Activated T-cell treated with anti-CD3 and anti-CD28 coated beads for 24 hours (primary cell): Measurements from ENCODE around the gene ZCCHC17.

Experiments used
- DNase-seq: peaks from one replicate; pipeline ENCODE4 v3.0.0-alpha.2; 2020; ENCODE audit warnings: low read depth

Gene ZCCHC17

GRCh38 chr1:31396633-31397351, 100.0 kb downstream of the ZCCHC17 start:
- DNase-seq, result no peak

DNA sequence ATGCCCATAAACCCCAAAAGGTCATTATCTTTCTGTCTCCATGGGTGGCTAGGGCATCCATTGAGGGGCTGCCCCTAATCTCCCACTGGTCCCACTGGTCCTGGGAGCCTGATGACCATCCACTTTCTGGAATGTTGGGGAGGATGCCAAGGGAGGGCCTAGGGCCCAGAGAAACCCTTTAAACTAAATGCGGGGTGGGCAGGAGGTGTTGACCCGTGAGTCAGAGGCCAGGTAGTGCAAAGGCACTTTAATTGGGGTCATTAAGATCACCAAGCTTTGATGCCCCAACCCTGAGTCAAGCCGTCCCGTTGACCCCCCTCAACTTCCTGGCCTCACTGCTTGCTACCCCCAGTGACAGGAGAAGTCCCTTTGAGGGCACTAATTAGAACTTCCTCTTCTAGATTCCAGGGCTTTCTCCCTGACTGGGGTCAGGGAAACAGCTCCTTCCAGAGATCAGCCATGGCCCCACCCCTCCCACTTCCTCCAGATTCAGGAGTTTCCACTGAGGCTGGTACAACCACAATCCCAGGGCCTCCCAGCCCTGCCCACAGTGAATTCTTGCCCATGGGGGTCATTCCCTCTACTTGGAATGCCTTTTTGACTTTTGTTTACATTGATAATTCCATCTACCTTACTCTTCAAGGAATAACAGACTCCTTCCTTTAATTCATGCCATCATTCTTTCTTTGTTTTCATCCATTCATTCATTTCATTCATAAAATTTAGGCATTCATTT, 100.7 kb downstream of the ZCCHC17 start:
- no peak for DNase-seq

- no peak for DNase-seq
Measured at GRCh38 chr1:31398246-31398645, 101.4 kb downstream of the ZCCHC17 start.

GRCh38 chr1:31399976-31400375, 103.1 kb downstream of the ZCCHC17 start:
- no peak for DNase-seq

- DNase-seq, result no peak
Measured at GRCh38 chr1:31400393-31400792, 103.6 kb downstream of the ZCCHC17 start.

DNA sequence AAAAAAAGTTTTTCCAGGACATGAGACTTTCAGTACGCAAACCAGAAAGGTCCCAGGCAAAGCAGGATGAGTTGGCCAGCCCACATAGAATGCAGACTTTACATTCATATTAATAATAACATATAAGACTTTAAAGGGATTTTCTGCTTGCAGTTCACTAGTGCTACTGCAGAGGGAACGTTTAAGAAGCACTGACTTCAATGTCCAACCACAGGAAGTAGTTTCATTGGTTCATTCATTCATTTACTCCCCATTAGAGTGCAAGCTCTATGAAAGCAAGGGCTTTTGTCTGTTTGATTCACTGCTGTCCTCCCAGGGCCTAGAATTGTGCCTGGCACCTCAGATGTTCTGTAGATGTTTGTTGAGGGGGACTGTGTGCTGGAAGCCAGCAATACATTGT, 104.4 kb downstream of the ZCCHC17 start:
- DNase-seq, result no peak

DNA sequence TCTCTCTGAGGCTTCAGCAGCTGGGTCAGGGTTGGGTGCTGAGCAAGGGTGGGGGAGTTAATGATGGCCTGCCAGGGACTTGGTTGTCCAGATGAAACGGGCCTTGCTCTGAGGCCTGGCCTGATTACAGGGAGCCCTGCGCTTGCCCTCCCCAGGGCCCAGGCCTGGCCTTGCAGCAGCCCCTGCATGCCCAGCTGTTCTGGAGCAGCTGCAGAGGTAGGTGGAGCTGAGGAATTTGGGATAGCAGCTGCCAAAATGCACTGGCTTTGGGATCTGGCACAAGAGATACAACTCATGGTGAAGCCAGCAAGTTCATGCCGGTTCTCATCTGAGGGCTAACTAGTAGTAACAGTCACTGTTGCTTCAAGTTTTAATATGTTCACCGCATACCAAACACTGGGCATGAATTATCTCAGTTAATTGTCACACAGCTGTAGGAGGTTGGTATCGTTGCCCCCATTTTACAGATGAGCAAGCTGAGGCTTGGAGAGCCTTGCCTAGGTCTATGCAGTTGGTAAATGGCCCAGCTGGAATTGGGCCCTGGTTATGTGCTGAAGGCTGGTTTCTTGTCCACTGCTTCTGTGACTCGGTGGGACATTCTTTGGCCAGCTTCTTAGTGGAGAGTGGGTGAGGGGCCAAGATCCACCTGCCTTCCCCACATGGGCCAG, 108.9 kb downstream of the ZCCHC17 start:
- DNase-seq, result no peak

GRCh38 chr1:31407029-31407626, 110.3 kb downstream of the ZCCHC17 start:
- DNase-seq, result no peak

GRCh38 chr1:31408788-31409318, 112.0 kb downstream of the ZCCHC17 start:
- DNase-seq, result no peak

GRCh38 chr1:31409946-31410858, 113.4 kb downstream of the ZCCHC17 start:
- DNase-seq, result no peak

GRCh38 chr1:31410871-31411270, 114.0 kb downstream of the ZCCHC17 start:
- no peak for DNase-seq

- DNase-seq, result no peak
Measured at GRCh38 chr1:31412205-31412604, 115.4 kb downstream of the ZCCHC17 start.

- no peak for DNase-seq
Measured at GRCh38 chr1:31412732-31413404, 116.0 kb downstream of the ZCCHC17 start, which contains the start of gene SERINC2. Gene SERINC2, plus strand, starts transcription at chr1:31413213. Its CDS starts 53 bp downstream, at chr1:31413266.

GRCh38 chr1:31413405-31414001, 116.7 kb downstream of the ZCCHC17 start:
- DNase-seq, result no peak
